WERI-Rb-1 (cell line): ENCODE data around the gene PRLHR.

Source experiments
- DNase-seq: peaks from one replicate; pipeline ENCODE4 v3.0.0-alpha.2; 2020
- H3K27ac ChIP-seq: fragments of 250-450 bp; sonication (Bioruptor Pico); 2 replicates; pipeline ENCODE4 v1.5.1; 2020; ENCODE audit warnings: mild to moderate bottlenecking, moderate library complexity
- H3K27me3 ChIP-seq: fragments of 250-450 bp; sonication (Bioruptor Pico); 2 replicates; pipeline ENCODE4 v1.5.1; 2021; ENCODE audit warnings: mild to moderate bottlenecking, low read depth, moderate library complexity; ENCODE audit not compliant: insufficient read depth, severe bottlenecking
- H3K36me3 ChIP-seq: fragments of 250-450 bp; sonication (Bioruptor Pico); 2 replicates; pipeline ENCODE4 v1.5.1; 2020; ENCODE audit warnings: mild to moderate bottlenecking, moderate library complexity
- H3K4me3 ChIP-seq: 2 replicates; pipeline ENCODE4 v1.5.1; 2011; ENCODE audit warnings: low read depth, mild to moderate bottlenecking, control low read depth, low read length
- H3K9me3 ChIP-seq: fragments of 250-450 bp; sonication (Bioruptor Pico); 2 replicates; pipeline ENCODE4 v1.5.1; 2021; ENCODE audit warnings: mild to moderate bottlenecking, moderate library complexity; ENCODE audit not compliant: severe bottlenecking
- TF ChIP-seq, protein P1 (sequence below): IDR thresholded peaks from 2 replicates; pipeline ENCODE4 v1.5.1; 2011; ENCODE audit warnings: low read depth, mild to moderate bottlenecking, control low read depth, inconsistent platforms, low read length

PRLHR gene

GRCh38 chr10:118547282-118547681, 48.2 kb downstream of the PRLHR start:
- TF ChIP-seq, protein P1, sequence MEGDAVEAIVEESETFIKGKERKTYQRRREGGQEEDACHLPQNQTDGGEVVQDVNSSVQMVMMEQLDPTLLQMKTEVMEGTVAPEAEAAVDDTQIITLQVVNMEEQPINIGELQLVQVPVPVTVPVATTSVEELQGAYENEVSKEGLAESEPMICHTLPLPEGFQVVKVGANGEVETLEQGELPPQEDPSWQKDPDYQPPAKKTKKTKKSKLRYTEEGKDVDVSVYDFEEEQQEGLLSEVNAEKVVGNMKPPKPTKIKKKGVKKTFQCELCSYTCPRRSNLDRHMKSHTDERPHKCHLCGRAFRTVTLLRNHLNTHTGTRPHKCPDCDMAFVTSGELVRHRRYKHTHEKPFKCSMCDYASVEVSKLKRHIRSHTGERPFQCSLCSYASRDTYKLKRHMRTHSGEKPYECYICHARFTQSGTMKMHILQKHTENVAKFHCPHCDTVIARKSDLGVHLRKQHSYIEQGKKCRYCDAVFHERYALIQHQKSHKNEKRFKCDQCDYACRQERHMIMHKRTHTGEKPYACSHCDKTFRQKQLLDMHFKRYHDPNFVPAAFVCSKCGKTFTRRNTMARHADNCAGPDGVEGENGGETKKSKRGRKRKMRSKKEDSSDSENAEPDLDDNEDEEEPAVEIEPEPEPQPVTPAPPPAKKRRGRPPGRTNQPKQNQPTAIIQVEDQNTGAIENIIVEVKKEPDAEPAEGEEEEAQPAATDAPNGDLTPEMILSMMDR = no peak
- H3K27ac ChIP-seq = no peak overlapping the region
- no peak for DNase-seq
- H3K4me3 ChIP-seq = no peak overlapping the region
- no peaks in the 10 kb centered on the region for H3K36me3 ChIP-seq
- peaks cover 38% of the 10 kb centered on the region for H3K27me3 ChIP-seq
- no peaks in the 10 kb centered on the region for H3K9me3 ChIP-seq

- no peak for DNase-seq
- TF ChIP-seq, protein P1 = no peak
- Histone ChIP-seq H3K4me3 (no peak overlapping the region), H3K27me3 (peaks cover 44% of the 10 kb centered on the region), H3K27ac (no peak overlapping the region), H3K9me3 (no peaks in the 10 kb centered on the region), H3K36me3 (no peaks in the 10 kb centered on the region)
These were observed 49.0 kb downstream of the PRLHR start for GRCh38 chr10:118546479-118546878.

DNA sequence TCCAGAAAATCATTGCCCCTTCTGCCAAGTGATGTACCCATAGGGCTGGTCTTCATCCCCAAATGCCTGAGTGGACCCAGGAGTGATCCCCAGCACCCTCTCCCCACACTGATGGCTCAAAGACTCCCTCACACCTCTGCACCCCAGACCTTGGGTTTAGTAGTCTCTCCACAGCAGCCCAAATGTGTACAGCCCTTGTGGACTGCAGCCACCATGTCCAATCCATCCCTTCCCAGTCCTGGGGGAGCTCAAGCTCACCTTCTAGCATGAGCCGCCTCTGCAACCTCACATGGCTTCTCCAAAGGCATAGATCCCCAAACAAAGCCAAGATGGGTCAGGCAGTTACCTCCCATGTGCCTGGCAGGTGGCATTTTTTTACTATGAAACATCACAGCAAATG, 50.1 kb downstream of the PRLHR start:
- Histone ChIP-seq H3K27ac (no peak overlapping the region), H3K9me3 (no peaks in the 10 kb centered on the region), H3K27me3 (peaks cover 44% of the 10 kb centered on the region), H3K4me3 (no peak overlapping the region), H3K36me3 (no peaks in the 10 kb centered on the region)
- TF ChIP-seq, protein P1 = no peak
- no peak for DNase-seq

DNA sequence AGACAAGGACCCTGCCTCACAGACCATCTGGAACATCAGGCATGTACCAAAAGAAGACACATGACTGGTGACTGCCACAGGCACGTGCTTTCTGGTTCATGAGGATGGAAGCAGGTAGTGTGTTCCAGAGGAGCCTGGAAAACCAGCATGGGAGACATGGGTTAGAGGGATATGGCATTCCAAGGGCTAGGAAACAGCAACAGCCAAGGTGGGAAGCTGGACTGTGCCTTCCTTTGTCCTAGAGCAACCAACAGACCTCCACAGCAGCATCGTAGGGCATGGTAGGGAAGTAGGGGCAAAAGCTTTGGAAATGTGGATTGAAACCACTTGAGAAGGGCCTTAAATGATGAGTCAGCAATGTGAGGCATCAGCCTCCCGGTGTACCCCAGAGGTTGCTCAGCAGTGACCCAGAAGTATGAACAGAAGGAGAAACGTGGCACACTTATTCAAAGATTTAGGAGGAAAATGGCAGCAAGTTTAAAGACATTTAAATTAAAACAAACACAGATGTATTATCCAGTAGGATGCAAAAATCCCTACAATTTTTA, 51.0 kb downstream of the PRLHR start:
- Histone ChIP-seq H3K9me3 (no peaks in the 10 kb centered on the region), H3K27me3 (peaks cover 40% of the 10 kb centered on the region), H3K4me3 (no peak overlapping the region), H3K27ac (no peak overlapping the region), H3K36me3 (no peaks in the 10 kb centered on the region)
- TF ChIP-seq, protein P1 = no peak
- DNase-seq = no peak

- TF ChIP-seq, protein P1 = peak; percentile 89
- Histone ChIP-seq H3K27me3 (peaks cover 37% of the 10 kb centered on the region), H3K36me3 (no peaks in the 10 kb centered on the region), H3K27ac (no peak overlapping the region), H3K9me3 (no peaks in the 10 kb centered on the region), H3K4me3 (no peak overlapping the region)
- DNase-seq = peak; percentile 66
These were observed 51.6 kb downstream of the PRLHR start for GRCh38 chr10:118543714-118544400.

- DNase-seq = no peak
- Histone ChIP-seq H3K9me3 (no peaks in the 10 kb centered on the region), H3K27me3 (peaks cover 37% of the 10 kb centered on the region), H3K4me3 (no peak overlapping the region), H3K36me3 (no peaks in the 10 kb centered on the region), H3K27ac (no peak overlapping the region)
- TF ChIP-seq, protein P1 = no peak
These were observed 52.7 kb downstream of the PRLHR start for GRCh38 chr10:118542745-118543144.
